A549 (cell line): ENCODE measurements around the gene FASLG.

Experiments used
- CEBPB ChIP-seq, 2 experiments: fragments of >200 bp in 1 of 2; sonication (Bioruptor Twin) in 1 of 2; formaldehyde crosslinking in 1 of 2; IDR thresholded peaks; 2 replicates each; pipeline ENCODE4 v1.6.1; 2012 to 2016
- CHD4 ChIP-seq: fragments of 200-600 bp; sonication (generic); IDR thresholded peaks from 2 replicates; pipeline ENCODE4 v1.6.1; 2016; ENCODE audit warnings: antibody characterized with exemption, mild to moderate bottlenecking, borderline replicate concordance
- HOXA7 ChIP-seq: fragments of 250-450 bp; sonication (Bioruptor Pico); IDR thresholded peaks from 2 replicates; pipeline ENCODE4 v1.5.0; 2020; ENCODE audit warnings: mild to moderate bottlenecking, moderate library complexity
- JUN ChIP-seq, 2 experiments: fragments of >200 bp; sonication (Bioruptor Twin); formaldehyde crosslinking; IDR thresholded peaks; 2 replicates in 1 of 2; 3 replicates in 1 of 2; pipeline ENCODE4 v1.6.1; 2016 to 2017
- MAFK ChIP-seq: fragments of 450-650 bp; IDR thresholded peaks from 2 replicates; pipeline ENCODE4 v1.6.1; 2014; ENCODE audit not compliant: partially characterized antibody
- POLR2A ChIP-seq: IDR thresholded peaks from 2 replicates; pipeline ENCODE4 v1.6.1; 2012; ENCODE audit warnings: mild to moderate bottlenecking, low read length
- RAD21 ChIP-seq, 2 experiments: fragments of >200 bp in 1 of 2; sonication (Bioruptor Twin) in 1 of 2; formaldehyde crosslinking in 1 of 2; IDR thresholded peaks in 1 of 2; conservative IDR thresholded peaks in 1 of 2; 2 replicates in 1 of 2; 3 replicates in 1 of 2; pipeline ENCODE4 v1.6.1; 2012 to 2018; ENCODE audit warnings: inconsistent platforms in 1 of 2
- ZFP36 ChIP-seq: fragments of 450-650 bp; IDR thresholded peaks from 2 replicates; pipeline ENCODE4 v1.6.1; 2014; ENCODE audit warnings: borderline replicate concordance; ENCODE audit not compliant: partially characterized antibody
- TF ChIP-seq, protein P1 (sequence below): fragments of >200 bp; sonication (Bioruptor Twin); formaldehyde crosslinking; IDR thresholded peaks from 3 replicates; pipeline ENCODE4 v1.5.1; 2016

GRCh38 chr1:172672720-172673119 is 13.8 kb downstream of the FASLG start:
- TF ChIP-seq ZFP36 (no peak), CEBPB (IDR thresholded peaks at IDR 0.05) (no peak), JUN (IDR thresholded peaks at IDR 0.05) (no peak), MAFK (no peak), POLR2A (no peak), HOXA7 (CRISPR knock-in tag) (no peak), CHD4 (no peak), RAD21 (conservative IDR thresholded peaks at IDR 0.05 in 1 of 2, IDR thresholded peaks at IDR 0.05 in 1 of 2) (no peak)
- TF ChIP-seq, protein P1, sequence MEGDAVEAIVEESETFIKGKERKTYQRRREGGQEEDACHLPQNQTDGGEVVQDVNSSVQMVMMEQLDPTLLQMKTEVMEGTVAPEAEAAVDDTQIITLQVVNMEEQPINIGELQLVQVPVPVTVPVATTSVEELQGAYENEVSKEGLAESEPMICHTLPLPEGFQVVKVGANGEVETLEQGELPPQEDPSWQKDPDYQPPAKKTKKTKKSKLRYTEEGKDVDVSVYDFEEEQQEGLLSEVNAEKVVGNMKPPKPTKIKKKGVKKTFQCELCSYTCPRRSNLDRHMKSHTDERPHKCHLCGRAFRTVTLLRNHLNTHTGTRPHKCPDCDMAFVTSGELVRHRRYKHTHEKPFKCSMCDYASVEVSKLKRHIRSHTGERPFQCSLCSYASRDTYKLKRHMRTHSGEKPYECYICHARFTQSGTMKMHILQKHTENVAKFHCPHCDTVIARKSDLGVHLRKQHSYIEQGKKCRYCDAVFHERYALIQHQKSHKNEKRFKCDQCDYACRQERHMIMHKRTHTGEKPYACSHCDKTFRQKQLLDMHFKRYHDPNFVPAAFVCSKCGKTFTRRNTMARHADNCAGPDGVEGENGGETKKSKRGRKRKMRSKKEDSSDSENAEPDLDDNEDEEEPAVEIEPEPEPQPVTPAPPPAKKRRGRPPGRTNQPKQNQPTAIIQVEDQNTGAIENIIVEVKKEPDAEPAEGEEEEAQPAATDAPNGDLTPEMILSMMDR: no peak
